ENCODE measurements around the gene LRRK1.

The LRRK1 gene

GRCh38 chr15:101049282-101049681, 130.1 kb downstream of the LRRK1 start:
- DNase-seq (ENCODE audit: low read depth, low spot score), result no peak
- CTCF ChIA-PET, result interaction anchor here (1.5 kb wide), 1 partner anchor 33 kb away, joined by 4 read pairs; no protein-coding TSS in a partner anchor
- POLR2A ChIA-PET, result no interaction called here
- no peak overlapping the region for H3K4me3 ChIP-seq (ENCODE audit: low read depth, low read length)
- no peak for TF ChIP-seq CTCF (IDR thresholded peaks at IDR 0.05; ENCODE audit: insufficient read depth, low read length, missing control alignments)

DNA sequence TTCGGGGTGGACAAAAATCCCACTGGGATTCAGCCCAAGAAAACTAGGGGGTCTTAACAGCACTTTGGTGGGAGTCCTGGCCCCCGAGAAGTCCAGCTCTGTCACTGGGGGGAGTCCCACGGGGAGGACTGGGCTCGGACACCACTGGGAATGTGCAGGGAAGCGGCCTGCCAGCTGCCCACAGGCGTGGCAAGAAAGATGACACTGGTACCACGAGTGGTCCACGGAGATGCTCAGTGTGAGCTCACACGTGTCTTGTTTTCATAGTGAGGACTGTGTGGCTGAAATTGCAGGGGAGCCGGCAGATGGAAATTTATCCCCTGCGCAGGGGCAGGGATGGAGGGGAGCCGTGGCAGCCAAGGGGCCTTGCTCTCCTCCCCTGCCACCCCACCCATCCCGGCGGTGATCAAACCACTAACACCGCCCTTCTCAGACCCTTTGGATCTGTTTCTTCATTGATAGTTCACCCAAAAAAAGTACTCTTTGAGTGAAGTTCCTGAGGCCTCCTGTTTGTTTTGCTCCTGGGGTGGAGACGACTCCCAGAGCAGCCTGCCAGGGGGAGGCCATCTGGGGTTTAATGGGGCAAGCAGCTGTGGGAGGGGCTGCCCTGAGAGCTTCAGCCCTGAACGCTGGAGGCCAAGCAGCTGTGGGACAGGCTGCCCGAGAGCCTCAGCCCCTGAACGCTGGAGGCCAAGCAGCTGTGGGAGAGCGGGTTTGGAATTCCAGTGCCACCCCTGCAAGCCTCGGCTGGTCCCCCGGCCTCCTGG, 130.9 kb downstream of the LRRK1 start:
- ChIA-PET CTCF (interaction anchor here (0.9 to 1.5 kb wide), 2 partner anchors 34 to 35 kb away, joined by 3 to 4 read pairs; no protein-coding TSS in a partner anchor), POLR2A (no interaction called here)
- no peak overlapping the region for H3K4me3 ChIP-seq (ENCODE audit: low read depth, low read length)
- TF ChIP-seq CTCF (IDR thresholded peaks at IDR 0.05; ENCODE audit: insufficient read depth, low read length, missing control alignments), result no peak
- DNase-seq (ENCODE audit: low read depth, low spot score), result no peak

GRCh38 chr15:101050623-101051290, 131.6 kb downstream of the LRRK1 start:
- no peak for TF ChIP-seq CTCF (IDR thresholded peaks at IDR 0.05; ENCODE audit: insufficient read depth, low read length, missing control alignments)
- no peak for DNase-seq (ENCODE audit: low read depth, low spot score)
- H3K4me3 ChIP-seq (ENCODE audit: low read depth, low read length), result no peak overlapping the region
- ChIA-PET CTCF (interaction anchor here (0.7 to 0.9 kb wide), 2 partner anchors 9 to 35 kb away, joined by 3 read pairs; no protein-coding TSS in a partner anchor), POLR2A (no interaction called here)

GRCh38 chr15:101051291-101052030, 132.3 kb downstream of the LRRK1 start:
- CTCF ChIA-PET, result interaction anchor here (0.7 to 0.9 kb wide), 2 partner anchors 9 to 36 kb away, joined by 3 read pairs; no protein-coding TSS in a partner anchor

DNA sequence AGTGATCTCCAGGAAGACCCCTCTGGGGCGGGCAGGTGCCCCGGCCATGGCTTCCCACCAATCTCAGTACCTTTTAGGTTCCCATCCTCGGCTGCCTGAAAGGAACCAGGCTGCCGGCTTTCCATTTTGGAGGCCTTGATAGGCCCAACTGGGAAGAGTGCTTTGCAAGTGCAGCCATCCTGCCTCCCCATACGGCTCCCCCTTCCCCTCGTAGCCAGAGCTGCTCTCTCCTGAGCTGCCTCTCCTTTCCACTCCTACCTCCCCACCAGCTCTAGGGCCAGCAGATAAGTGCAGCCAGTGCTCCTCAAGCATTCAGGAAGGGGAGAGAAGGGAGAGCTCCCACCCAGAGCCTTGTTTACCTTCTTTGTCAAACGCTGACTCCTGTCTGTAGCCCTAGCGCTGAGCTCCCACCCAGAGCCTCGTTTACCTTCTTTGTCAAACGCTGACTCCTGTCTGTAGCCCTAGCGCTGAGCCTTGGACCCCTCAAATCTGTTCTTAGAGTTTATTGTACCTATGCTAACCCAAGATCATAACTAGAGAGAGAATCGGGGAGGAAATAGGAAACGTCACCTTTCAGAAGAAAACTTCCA, 133.0 kb downstream of the LRRK1 start:
- CTCF ChIA-PET, result no interaction called here
- H3K4me3 ChIP-seq (ENCODE audit: low read depth, low read length), result no peak overlapping the region
- no peak for DNase-seq (ENCODE audit: low read depth, low spot score)
- TF ChIP-seq CTCF (IDR thresholded peaks at IDR 0.05; ENCODE audit: insufficient read depth, low read length, missing control alignments), result no peak
- POLR2A ChIA-PET, result no interaction called here

More at GRCh38 chr15:101051291-101052030, 132.3 kb downstream of the LRRK1 start:
- no peak for TF ChIP-seq CTCF (IDR thresholded peaks at IDR 0.05; ENCODE audit: insufficient read depth, low read length, missing control alignments)
- POLR2A ChIA-PET, result no interaction called here
- no peak for DNase-seq (ENCODE audit: low read depth, low spot score)
- no peak overlapping the region for H3K4me3 ChIP-seq (ENCODE audit: low read depth, low read length)

Measured in AG04449 (cell line).